GM18526 (cell line): Measurements from ENCODE around the gene NSUN2.

ENCODE experiments used
- POLR2A ChIP-seq: IDR thresholded peaks from 3 replicates; pipeline ENCODE4 v1.6.1; 2011; ENCODE audit not compliant: insufficient read length; ENCODE audit errors: extremely low read depth

NSUN2 gene

DNA sequence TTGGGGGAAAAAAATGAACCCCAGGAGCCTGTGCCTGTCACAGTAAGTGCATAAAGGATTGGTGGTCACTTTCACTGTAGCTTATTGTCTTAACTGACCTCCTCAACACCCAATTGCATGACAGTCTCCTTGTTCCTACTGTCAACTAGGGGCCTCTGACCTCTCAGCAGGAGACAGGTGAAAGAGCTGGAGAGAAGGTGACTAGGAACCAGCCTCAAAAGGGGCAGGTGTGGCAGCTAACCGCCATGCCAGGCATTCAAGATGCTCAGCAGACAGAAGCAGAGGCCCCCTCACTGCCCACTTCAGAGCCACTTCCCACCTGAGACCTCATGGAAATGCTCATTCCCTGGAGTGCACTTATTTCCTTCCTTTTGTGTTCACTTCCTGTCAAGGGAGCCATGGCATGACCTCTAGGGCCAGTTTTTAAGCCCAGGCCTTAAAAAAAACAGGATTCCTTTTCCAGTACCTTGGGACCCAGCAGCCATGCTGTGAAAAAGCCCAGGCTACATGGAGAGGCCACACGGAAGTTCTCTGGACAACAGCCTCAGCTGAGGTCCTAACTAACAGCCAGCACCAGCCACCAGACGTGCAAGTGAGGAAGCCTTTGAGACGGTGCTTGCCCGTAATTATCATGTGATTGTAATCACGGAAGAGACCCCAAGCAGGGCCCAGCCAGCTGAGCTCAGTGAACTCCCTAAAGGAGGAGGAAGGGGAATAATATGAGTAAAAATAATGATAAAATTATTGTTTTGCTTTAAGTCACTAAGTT is 74.9 kb downstream of the NSUN2 start:
- TF ChIP-seq POLR2A, result no peak

DNA sequence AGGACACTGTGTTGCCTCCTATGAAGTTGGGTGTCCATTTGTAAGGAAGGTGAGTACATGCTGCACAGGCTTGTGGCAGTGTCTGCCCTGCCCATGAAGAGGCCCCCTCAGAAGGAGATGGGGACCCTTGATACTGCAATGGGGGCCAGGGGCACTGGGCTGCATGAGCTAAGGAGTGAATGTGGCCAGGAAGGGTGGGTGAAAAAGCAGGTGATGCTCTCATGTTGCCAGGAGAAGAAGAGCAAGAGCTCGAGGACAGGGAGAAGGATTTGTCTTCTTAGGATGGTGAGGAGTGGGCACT is 76.1 kb downstream of the NSUN2 start:
- TF ChIP-seq POLR2A, result no peak

DNA sequence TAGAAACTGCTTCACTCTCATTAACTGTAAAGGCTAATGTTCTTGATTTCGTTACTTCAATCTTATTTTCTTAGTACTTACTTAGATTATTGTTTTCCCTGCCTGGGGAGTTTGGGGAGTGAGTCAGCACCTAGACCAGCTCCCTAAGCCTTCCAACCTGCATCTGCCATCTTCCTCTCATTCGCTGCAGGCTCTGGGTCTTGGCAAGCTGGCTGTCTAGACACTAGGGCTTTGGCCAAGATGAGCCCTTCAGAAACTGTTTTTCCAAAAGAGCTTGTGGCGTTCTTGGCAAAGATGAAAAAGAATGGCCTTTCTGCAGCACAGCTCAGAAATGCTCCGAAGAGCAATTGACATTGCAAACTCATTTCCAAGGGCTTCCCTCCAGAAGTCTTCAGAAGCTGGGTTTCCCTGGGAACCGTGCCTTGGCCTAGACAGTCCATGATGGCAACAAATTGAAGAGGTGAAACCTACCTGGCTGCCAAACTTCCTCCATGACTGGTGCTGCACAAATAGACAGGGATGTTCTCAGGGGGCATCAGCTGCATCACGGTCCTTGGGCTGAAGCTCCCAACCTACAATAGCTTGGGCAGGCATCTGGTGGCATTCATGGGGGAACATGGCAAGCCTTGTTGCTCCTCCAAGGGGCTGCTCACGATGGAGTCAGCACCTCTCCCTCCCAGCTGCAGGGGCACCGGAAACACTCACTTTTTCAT is 76.6 kb downstream of the NSUN2 start:
- no peak for TF ChIP-seq POLR2A

DNA sequence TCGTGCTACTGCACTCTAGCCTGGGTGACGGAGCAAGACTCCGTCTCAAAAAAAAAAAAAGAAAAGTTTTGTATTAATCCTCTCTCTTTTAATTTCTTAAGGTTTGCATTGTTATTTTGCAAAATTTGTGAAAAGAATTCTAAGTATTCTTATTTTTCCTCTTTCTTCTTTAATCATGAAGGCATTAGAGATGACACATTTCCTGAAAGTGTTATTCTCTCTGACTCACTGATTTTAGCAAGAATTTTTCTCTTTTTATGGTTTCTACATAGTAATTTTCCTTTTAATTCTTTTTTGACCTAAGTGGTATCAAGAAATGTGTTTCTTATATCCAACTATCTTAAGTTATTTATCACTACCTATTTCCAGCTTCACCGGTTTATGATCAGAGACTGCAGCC is 78.0 kb downstream of the NSUN2 start:
- TF ChIP-seq POLR2A, result no peak

DNA sequence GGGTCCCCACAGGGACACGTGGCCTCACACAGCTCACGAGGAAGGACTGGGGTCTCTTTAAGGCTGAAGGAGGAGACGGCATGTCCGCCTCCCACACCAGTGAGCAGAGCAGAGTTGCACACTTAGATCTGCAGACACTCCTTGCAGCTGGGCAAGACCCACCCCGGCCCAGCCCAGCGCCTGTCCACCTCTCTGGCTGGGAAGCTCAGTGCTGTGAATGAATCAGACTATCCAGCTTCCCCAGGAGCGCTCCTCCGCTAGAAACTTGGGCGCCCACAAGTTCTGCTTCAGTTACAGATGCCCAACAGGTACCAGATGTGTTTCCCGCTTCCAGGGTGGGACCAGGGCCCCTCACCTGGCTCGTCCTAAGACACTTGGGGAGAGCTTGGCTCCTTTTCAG is 78.9 kb downstream of the NSUN2 start:
- TF ChIP-seq POLR2A, result no peak

DNA sequence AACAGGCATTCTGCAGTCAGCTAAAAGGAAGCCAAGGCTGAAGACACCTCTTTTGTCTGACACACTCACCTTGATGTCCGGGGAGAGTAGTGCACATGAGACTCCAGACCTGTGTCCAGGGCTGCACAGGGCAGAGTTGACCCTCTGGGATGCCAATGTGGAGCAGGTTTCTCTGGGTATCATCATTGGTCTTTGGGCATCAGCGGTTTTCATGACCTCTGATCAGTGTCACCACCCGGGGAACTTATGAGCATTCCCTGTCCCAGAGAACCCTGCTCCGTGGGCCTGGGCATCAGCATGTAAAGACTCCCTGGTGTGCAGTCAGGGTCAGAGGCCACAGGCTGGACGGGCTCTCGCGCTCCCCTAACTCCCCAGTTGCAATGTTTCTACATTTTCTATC is 80.2 kb downstream of the NSUN2 start:
- no peak for TF ChIP-seq POLR2A

DNA sequence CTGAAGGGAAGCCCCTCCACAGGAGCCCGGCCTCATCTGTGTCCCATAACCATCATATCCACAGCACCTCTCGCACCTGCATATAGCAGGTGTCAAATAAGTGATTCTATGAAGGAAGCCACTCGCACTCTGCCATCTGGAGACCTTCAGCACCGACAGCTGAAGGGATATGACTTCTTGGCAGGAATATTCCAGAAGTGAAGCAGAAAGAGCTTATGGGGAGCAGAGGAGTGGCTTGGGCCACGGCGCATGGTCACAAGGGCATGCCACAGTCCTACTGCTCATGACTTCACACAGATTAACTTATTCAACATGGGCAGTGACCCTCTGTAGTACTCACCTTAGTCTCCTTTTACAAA is 80.9 kb downstream of the NSUN2 start:
- TF ChIP-seq POLR2A, result no peak

DNA sequence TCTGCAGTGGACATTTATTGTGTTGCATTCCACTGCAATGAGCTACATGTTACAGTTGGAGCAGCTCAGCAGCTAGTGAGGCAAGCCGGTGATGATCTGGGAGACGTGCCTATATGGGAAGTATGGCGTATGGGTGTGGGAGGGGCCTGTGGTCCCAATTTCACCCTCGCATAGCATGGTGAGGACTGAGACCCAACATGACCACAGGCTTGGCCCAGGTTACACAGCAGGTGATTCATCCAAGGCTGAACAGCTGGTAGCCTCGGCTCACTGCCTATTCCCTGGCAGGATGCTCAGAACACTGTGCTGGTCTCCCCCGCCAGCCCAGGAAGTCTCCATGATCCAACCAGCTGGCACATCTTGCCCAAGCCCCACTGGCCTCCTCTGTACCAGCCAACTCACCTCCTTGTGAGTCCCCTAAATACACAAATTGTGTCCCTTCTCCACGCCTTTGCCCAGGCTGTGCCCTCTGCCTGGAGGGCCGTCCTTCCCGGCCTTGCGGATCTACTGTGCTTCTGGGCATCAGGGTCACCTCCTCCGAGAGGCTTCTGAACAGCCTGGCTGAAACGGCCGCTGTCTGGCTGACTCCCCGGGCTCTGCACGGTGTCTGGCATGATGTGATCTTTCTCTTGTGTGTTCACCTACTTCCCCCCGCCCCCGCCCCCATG is 81.4 kb downstream of the NSUN2 start:
- TF ChIP-seq POLR2A, result no peak

DNA sequence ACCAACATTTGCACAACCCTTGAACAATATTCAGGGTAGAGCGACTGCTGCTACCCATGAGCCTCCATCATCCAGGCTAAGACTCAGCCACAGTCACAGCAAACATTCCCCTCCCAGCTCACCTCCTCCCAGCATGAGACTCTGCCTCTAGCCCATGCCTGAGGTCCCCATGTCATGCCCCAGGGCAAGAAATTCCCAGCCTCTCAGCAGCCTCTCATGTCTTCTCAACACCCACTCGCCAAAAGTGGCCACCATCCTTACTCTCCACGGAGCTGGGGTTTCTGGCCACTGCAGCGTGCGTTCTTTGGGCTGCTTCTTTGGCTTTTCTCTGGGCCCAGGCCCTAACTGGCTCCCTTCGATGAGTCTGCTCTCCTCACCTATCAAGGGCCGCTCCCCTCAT is 82.2 kb downstream of the NSUN2 start:
- no peak for TF ChIP-seq POLR2A
